ENCODE results near the gene LRGUK.

The LRGUK gene

GRCh38 chr7:134307320-134307719, 180.2 kb downstream of the LRGUK start:
- TF ChIP-seq, protein P1, sequence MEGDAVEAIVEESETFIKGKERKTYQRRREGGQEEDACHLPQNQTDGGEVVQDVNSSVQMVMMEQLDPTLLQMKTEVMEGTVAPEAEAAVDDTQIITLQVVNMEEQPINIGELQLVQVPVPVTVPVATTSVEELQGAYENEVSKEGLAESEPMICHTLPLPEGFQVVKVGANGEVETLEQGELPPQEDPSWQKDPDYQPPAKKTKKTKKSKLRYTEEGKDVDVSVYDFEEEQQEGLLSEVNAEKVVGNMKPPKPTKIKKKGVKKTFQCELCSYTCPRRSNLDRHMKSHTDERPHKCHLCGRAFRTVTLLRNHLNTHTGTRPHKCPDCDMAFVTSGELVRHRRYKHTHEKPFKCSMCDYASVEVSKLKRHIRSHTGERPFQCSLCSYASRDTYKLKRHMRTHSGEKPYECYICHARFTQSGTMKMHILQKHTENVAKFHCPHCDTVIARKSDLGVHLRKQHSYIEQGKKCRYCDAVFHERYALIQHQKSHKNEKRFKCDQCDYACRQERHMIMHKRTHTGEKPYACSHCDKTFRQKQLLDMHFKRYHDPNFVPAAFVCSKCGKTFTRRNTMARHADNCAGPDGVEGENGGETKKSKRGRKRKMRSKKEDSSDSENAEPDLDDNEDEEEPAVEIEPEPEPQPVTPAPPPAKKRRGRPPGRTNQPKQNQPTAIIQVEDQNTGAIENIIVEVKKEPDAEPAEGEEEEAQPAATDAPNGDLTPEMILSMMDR (IDR thresholded peaks at IDR 0.05; ENCODE audit: insufficient read depth, low read depth, low read length, missing control alignments): no peak
- DNase-seq (ENCODE audit: low read depth): no peak
- no peak overlapping the region for H3K4me3 ChIP-seq (ENCODE audit: low read depth, low read length)

GRCh38 chr7:134308548-134308947, 181.4 kb downstream of the LRGUK start:
- TF ChIP-seq, protein P1 (IDR thresholded peaks at IDR 0.05; ENCODE audit: insufficient read depth, low read depth, low read length, missing control alignments): no peak
- no peak overlapping the region for H3K4me3 ChIP-seq (ENCODE audit: low read depth, low read length)
- DNase-seq (ENCODE audit: low read depth): no peak

DNA sequence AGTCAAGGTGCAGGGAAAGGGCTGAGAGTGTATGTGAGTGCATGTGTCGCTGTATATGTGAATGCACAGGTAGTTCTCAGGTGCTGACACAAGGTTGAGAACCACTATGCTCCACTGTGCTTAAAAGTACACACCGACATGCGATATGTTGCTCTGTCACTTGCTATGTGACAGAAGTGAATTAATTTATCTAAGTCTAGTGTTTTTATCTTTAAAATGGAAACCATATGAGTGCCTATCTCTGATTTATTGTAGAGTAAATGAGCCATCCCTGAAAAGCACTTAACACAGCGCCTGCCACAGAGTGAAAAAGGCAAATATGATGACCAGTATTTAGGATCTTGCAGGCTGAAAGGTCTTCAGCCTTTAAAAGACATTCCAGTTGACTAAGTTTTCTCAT, 184.7 kb downstream of the LRGUK start:
- DNase-seq (ENCODE audit: low read depth): no peak
- H3K4me3 ChIP-seq (ENCODE audit: low read depth, low read length): no peak overlapping the region
- TF ChIP-seq, protein P1 (IDR thresholded peaks at IDR 0.05; ENCODE audit: insufficient read depth, low read depth, low read length, missing control alignments): no peak

DNA sequence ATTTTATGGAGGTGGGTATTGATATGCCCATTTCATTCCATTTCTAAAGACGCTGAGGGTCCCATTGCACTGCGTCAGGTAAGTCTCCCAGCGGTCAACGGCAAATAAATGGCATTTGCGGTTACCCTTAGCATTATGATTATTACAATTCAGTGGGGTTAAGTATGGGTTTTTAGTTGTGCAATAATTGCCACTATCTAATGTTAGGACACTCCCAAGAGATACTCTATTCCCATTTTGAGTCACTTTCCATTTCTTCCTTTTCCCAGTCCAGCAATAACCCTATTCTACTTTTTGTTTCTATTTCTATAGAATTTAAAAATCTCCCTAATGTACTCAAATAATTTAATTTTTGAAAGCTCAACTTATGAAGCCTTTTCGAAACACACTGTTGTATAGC, 185.6 kb downstream of the LRGUK start:
- no peak overlapping the region for H3K4me3 ChIP-seq (ENCODE audit: low read depth, low read length)
- TF ChIP-seq, protein P1 (IDR thresholded peaks at IDR 0.05; ENCODE audit: insufficient read depth, low read depth, low read length, missing control alignments): no peak
- no peak for DNase-seq (ENCODE audit: low read depth)

DNA sequence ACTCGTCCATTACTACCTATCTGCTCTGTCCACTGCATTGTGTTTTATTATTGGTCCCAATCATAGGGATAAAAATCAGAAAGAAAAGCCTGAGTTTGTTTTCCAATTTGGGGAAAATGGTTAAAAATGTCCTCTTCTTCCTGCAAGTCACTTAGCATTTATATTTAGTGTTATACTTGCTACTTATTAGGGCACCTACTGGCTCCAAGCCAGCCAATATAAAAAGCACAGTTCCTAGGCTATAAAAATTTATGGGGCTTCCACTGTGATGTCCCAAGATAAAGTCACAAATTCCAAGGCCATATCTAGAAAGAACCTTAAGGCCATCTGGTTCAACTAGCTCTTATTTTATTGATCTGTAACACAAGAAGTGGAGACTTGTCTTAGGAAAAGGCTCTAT, 186.4 kb downstream of the LRGUK start:
- DNase-seq (ENCODE audit: low read depth): no peak
- TF ChIP-seq, protein P1 (IDR thresholded peaks at IDR 0.05; ENCODE audit: insufficient read depth, low read depth, low read length, missing control alignments): no peak
- no peak overlapping the region for H3K4me3 ChIP-seq (ENCODE audit: low read depth, low read length)

Data from GM12865 (cell line).